ENCODE measurements around the gene OR1L6.

Gene OR1L6

GRCh38 chr9:122788831-122789230, 46.7 kb downstream of the OR1L6 start, which contains the start of gene OR5C1:
Gene OR5C1 (plus strand): TSS chr9:122788933. CDS start chr9:122788933, 0 bp downstream.
- Histone ChIP-seq H3K27ac (ENCODE audit: extremely low read depth, low read depth, low read length) (no peak within 1 kb of the TSS), H3K4me1 (ENCODE audit: control insufficient read depth, insufficient read depth, low read length) (no peaks in the 10 kb centered on the region), H3K4me3 (ENCODE audit: low read depth, low read length) (no peak within 1 kb of the TSS), H3K9me3 (ENCODE audit: control insufficient read depth, insufficient read depth, low read depth, low read length) (no peaks in the 10 kb centered on the region), H3K36me3 (ENCODE audit: control insufficient read depth in 2 of 2, insufficient read depth in 1 of 2, low read length in 2 of 2) (no peaks in the 10 kb centered on the region)
- CTCF ChIA-PET: no interaction called here
- TF ChIP-seq ZNF596 (tag by site-specific recombination; IDR thresholded peaks at IDR 0.05) (no peak), ZNF37A (tag by site-specific recombination; IDR thresholded peaks at IDR 0.05) (no peak), ZNF175 (tag by site-specific recombination; IDR thresholded peaks at IDR 0.05) (no peak), ZNF544 (tag by site-specific recombination; IDR thresholded peaks at IDR 0.05) (no peak), HOXD13 (CRISPR knock-in tag; IDR thresholded peaks at IDR 0.05; ENCODE audit: borderline replicate concordance) (no peak), ZNF112 (tag by site-specific recombination; IDR thresholded peaks at IDR 0.05) (no peak), ZBTB17 (tag by site-specific recombination; IDR thresholded peaks at IDR 0.05) (no peak), ZNF629 (tag by site-specific recombination; IDR thresholded peaks at IDR 0.05) (no peak), ZNF138 (tag by site-specific recombination; IDR thresholded peaks at IDR 0.05; ENCODE audit: borderline replicate concordance) (no peak), ZNF449 (tag by site-specific recombination; IDR thresholded peaks at IDR 0.05) (no peak), ZNF660 (tag by site-specific recombination; IDR thresholded peaks at IDR 0.05) (no peak), ZNF221 (tag by site-specific recombination; IDR thresholded peaks at IDR 0.05; ENCODE audit: borderline replicate concordance) (no peak), HOXA7 (CRISPR knock-in tag; IDR thresholded peaks at IDR 0.05; ENCODE audit: borderline replicate concordance) (no peak), ZNF26 (tag by site-specific recombination; IDR thresholded peaks at IDR 0.05) (no peak), ZNF214 (tag by site-specific recombination; IDR thresholded peaks at IDR 0.05; ENCODE audit: borderline replicate concordance) (no peak), AEBP2 (tag by site-specific recombination; IDR thresholded peaks at IDR 0.05; ENCODE audit: borderline replicate concordance) (no peak)
- POLR2A ChIA-PET: interaction anchor here (0.6 kb wide), 1 partner anchor 676 kb away, joined by 5 read pairs; no protein-coding TSS in a partner anchor

GRCh38 chr9:122789256-122790046, 47.3 kb downstream of the OR1L6 start:
- TF ChIP-seq GLIS2 (tag by site-specific recombination; IDR thresholded peaks at IDR 0.05) (no peak), PRDM1 (tag by site-specific recombination; IDR thresholded peaks at IDR 0.05) (no peak), ZNF394 (tag by site-specific recombination; IDR thresholded peaks at IDR 0.05; ENCODE audit: borderline replicate concordance) (no peak), BCL11A (tag by site-specific recombination; IDR thresholded peaks at IDR 0.05; ENCODE audit: low read depth) (no peak), ZNF391 (tag by site-specific recombination; IDR thresholded peaks at IDR 0.05; ENCODE audit: borderline replicate concordance, low read depth) (no peak), ZNF501 (tag by site-specific recombination; IDR thresholded peaks at IDR 0.05) (no peak), ATF2 (tag by site-specific recombination; IDR thresholded peaks at IDR 0.05; ENCODE audit: low read depth) (no peak), ZBTB49 (tag by site-specific recombination; IDR thresholded peaks at IDR 0.05; ENCODE audit: low read depth) (no peak), ZNF16 (tag by site-specific recombination; IDR thresholded peaks at IDR 0.05; ENCODE audit: low read depth) (no peak)
- H3K4me1 ChIP-seq (ENCODE audit: control insufficient read depth, insufficient read depth, low read length): no peaks in the 10 kb centered on the region
- no peaks in the 10 kb centered on the region for H3K36me3 ChIP-seq (ENCODE audit: control insufficient read depth in 2 of 2, insufficient read depth in 1 of 2, low read length in 2 of 2)
- no peak overlapping the region for H3K4me3 ChIP-seq (ENCODE audit: low read depth, low read length)
- POLR2A ChIA-PET: interaction anchor here (0.6 kb wide), 1 partner anchor 676 kb away, joined by 5 read pairs; no protein-coding TSS in a partner anchor
- CTCF ChIA-PET: interaction anchor here (1.3 kb wide), 1 partner anchor 291 kb away, joined by 4 read pairs; no protein-coding TSS in a partner anchor
- H3K27ac ChIP-seq (ENCODE audit: extremely low read depth, low read depth, low read length): no peak overlapping the region
- no peaks in the 10 kb centered on the region for H3K9me3 ChIP-seq (ENCODE audit: control insufficient read depth, insufficient read depth, low read depth, low read length)
